MCF 10A (cell line): ENCODE data around the gene OR1M1. TPM values are rescaled to one million over a fixed set of nuclear protein-coding genes. Genes with fewer than 3 reads are reported as not detected.

Experiments
- Bru-seq: library from RNA; stranded (reverse); fragments of 400-500 nt; gene quantifications from one replicate; lab custom pipeline; 2021; lab: Mats Ljungman, UMichigan
- BruChase-seq, 2 experiments: library from RNA; stranded (reverse); fragments of 400-500 nt; gene quantifications; one replicate each; lab custom pipeline; 2021; lab: Mats Ljungman, UMichigan
- BruUV-seq: library from RNA; stranded (reverse); fragments of 400-500 nt; replicated peaks from 2 replicates; lab custom pipeline; 2021; lab: Mats Ljungman, UMichigan
- CTCF ChIA-PET: fragments of 300-600 bp; sonication (Branson Sonifier 250); formaldehyde crosslinking; extraction: SDS; loops from one replicate; lab custom pipeline; 2021; ENCODE audit warnings: antibody characterized with exemption, inconsistent platforms; lab: Yijun Ruan, JAX
- POLR2A ChIA-PET: fragments of 300-600, 350-650 bp; sonication (Branson Sonifier 250); formaldehyde crosslinking; extraction: SDS; loops from one replicate; lab custom pipeline; 2020; ENCODE audit warnings: antibody characterized with exemption, inconsistent platforms; lab: Yijun Ruan, JAX
- DNase-seq: peaks from one replicate; pipeline ENCODE4 v3.0.0-alpha.2; 2018; ENCODE audit not compliant: unreplicated experiment
- H3K27ac Mint-ChIP-seq: one replicate; pipeline ENCODE4 v1.8.0; 2022; ENCODE audit warnings: mild to moderate bottlenecking, low read depth, mixed read lengths; ENCODE audit not compliant: unreplicated experiment
- H3K27me3 Mint-ChIP-seq: one replicate; pipeline ENCODE4 v1.8.0; 2022; ENCODE audit warnings: mixed read lengths; ENCODE audit not compliant: insufficient read depth, unreplicated experiment
- H3K36me3 Mint-ChIP-seq: one replicate; pipeline ENCODE4 v1.8.0; 2022; ENCODE audit warnings: mild to moderate bottlenecking, moderate library complexity, mixed read lengths; ENCODE audit not compliant: insufficient read depth, unreplicated experiment
- H3K4me1 Mint-ChIP-seq: one replicate; pipeline ENCODE4 v1.8.0; 2022; ENCODE audit warnings: mixed read lengths; ENCODE audit not compliant: insufficient read depth, unreplicated experiment
- H3K4me3 Mint-ChIP-seq: one replicate; pipeline ENCODE4 v1.8.0; 2022; ENCODE audit warnings: mild to moderate bottlenecking, moderate library complexity, mixed read lengths; ENCODE audit not compliant: unreplicated experiment
- H3K9me3 Mint-ChIP-seq: one replicate; pipeline ENCODE4 v1.8.0; 2022; ENCODE audit warnings: mixed read lengths; ENCODE audit not compliant: unreplicated experiment
- CTCF ChIP-seq: fragments of 200-600 bp; IDR thresholded peaks from one replicate; pipeline ENCODE4 v1.8.0; 2022; ENCODE audit warnings: antibody characterized with exemption, mild to moderate bottlenecking; ENCODE audit not compliant: unreplicated experiment
- intact Hi-C: fragments of 100-400 bp; cut with micrococcal nuclease; formaldehyde crosslinking; loops from 2 replicates; pipeline ENCODE4 v1.14.1; 2022
- long read RNA-seq: library from polyadenylated mRNA; stranded (forward); transcript quantifications from one replicate; pipeline ENCODE4 v2.0.0, GENCODE V29; 2022
- total RNA-seq: library from RNA; stranded (reverse); gene quantifications from 2 replicates; pipeline ENCODE4 v1.2.3, GENCODE V29; 2022

OR1M1 gene, protein sequence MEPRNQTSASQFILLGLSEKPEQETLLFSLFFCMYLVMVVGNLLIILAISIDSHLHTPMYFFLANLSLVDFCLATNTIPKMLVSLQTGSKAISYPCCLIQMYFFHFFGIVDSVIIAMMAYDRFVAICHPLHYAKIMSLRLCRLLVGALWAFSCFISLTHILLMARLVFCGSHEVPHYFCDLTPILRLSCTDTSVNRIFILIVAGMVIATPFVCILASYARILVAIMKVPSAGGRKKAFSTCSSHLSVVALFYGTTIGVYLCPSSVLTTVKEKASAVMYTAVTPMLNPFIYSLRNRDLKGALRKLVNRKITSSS
- total RNA-seq (not detected in 2 replicates), Bru-seq, nascent RNA (not detected), BruChase-seq, experiment 1, labeled RNA remaining after a 6-hour chase (not detected), BruChase-seq, experiment 2, labeled RNA remaining after a 2-hour chase (not detected)
- long read RNA-seq = 0 reads

- no TSS peak for BruUV-seq
These were observed at the start of gene OR1M1 for GRCh38 chr19:9086761-9087160. TSS of gene OR1M1 (plus strand) at chr19:9087061. CDS start at chr19:9093245, 6,184 bp downstream.

DNA sequence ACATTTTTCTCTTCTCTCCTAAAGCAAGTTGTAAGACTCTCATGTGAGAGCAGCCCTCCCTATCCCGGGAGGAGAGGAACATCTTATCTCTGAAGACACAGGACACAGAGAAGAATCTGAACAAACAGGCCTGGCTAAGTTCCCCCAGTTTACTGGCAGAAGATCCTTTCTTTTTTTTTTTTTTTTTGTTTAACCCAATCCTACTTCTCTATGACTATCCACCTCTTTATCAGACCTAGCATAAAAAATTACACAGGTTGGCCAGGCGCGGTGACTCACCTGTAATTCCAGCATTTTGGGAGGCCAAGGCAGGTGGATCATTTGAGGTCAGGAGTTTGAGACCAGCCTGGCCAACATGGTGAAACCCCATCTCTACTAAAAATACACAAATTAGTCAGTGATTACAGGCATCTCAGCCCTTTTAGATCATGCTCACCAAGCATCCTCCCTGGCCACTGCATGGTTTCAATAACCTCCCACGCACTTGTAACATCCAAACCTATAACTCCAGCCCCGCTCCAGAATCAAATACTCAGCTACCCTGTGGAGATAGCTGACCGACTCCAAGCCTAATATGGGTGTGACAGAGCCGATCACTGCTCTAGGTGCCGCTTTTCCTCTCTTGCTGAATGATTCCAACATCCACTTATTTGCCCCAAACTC lies 49.3 kb upstream of the OR1M1 start:
- H3K27me3 Mint-ChIP-seq = no peaks in the 10 kb centered on the region
- BruUV-seq = no TSS peak
- CTCF ChIA-PET = interaction anchor here (0.6 kb wide), 1 partner anchor 38 kb away, joined by 3 read pairs; no protein-coding TSS in a partner anchor

More at GRCh38 chr19:9086761-9087160, at the start of gene OR1M1:
- no peak for TF ChIP-seq CTCF
- POLR2A ChIA-PET = no interaction called here
- Mint-ChIP-seq H3K4me1 (no peaks in the 10 kb centered on the region), H3K36me3 (no peaks in the 10 kb centered on the region), H3K27ac (no peak within 1 kb of the TSS), H3K27me3 (no peaks in the 10 kb centered on the region), H3K4me3 (no peak within 1 kb of the TSS), H3K9me3 (no peaks in the 10 kb centered on the region)
- intact Hi-C loops = no loop called here
- CTCF ChIA-PET = interaction anchor here (0.6 to 1.7 kb wide), 5 partner anchors 9 to 506 kb away, joined by 3 to 8 read pairs (median 3); no protein-coding TSS in a partner anchor
- no peak for DNase-seq

GRCh38 chr19:9039728-9040127 lies 47.1 kb upstream of the OR1M1 start:
- intact Hi-C loops = no loop called here
- no peak for TF ChIP-seq CTCF
- no TSS peak for BruUV-seq
- peaks cover 14% of the 10 kb centered on the region for H3K9me3 Mint-ChIP-seq
- ChIA-PET POLR2A (interaction anchor here (1.0 to 1.5 kb wide), 2 partner anchors 30 to 36 kb away, joined by 3 read pairs; partner anchors contain the start of gene MUC16), CTCF (interaction anchor here (0.7 to 1.0 kb wide), 2 partner anchors 17 to 219 kb away, joined by 3 to 4 read pairs; no protein-coding TSS in a partner anchor)
- H3K27me3 Mint-ChIP-seq = no peaks in the 10 kb centered on the region
- peak overlapping the region; percentile 68 for H3K27ac Mint-ChIP-seq
- H3K4me1 Mint-ChIP-seq = peaks cover 10% of the 10 kb centered on the region
- H3K36me3 Mint-ChIP-seq = no peaks in the 10 kb centered on the region
- H3K4me3 Mint-ChIP-seq = no peak overlapping the region
- peak; percentile 36 for DNase-seq

More for the DNA sequence above, 49.3 kb upstream of the OR1M1 start:
- no peak overlapping the region for H3K27ac Mint-ChIP-seq
- POLR2A ChIA-PET = no interaction called here
- no peaks in the 10 kb centered on the region for H3K36me3 Mint-ChIP-seq
- intact Hi-C loops = no loop called here
- H3K4me1 Mint-ChIP-seq = peaks cover 10% of the 10 kb centered on the region
- peaks cover 12% of the 10 kb centered on the region for H3K9me3 Mint-ChIP-seq
- no peak overlapping the region for H3K4me3 Mint-ChIP-seq
- no peak for TF ChIP-seq CTCF
- no peak for DNase-seq

DNA sequence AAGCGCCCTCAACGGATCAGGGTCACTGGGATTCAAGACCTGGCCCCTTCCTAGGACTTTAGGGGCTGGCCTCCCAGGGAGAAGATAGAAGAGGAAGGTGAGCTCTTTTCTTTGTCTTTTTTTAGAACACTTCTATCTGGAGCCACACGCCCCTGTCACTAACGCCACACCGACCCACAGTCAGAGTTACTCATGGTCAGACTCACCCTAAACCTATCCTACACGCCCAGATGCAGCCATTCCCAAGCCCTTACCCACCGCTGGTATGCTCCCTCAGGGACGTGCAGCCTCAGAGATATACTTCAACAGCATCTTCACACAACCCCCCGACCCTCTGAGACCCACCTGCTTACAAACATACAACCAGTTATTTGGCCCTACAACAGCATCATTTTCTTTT lies 46.7 kb upstream of the OR1M1 start:
- Mint-ChIP-seq H3K27ac (peak overlapping the region; percentile 68), H3K9me3 (peaks cover 14% of the 10 kb centered on the region), H3K27me3 (no peaks in the 10 kb centered on the region), H3K36me3 (no peaks in the 10 kb centered on the region), H3K4me3 (no peak overlapping the region), H3K4me1 (peaks cover 10% of the 10 kb centered on the region)
- ChIA-PET POLR2A (interaction anchor here (1.0 to 1.5 kb wide), 2 partner anchors 30 to 35 kb away, joined by 3 read pairs; partner anchors contain the start of gene MUC16), CTCF (interaction anchor here (0.7 to 1.0 kb wide), 2 partner anchors 16 to 220 kb away, joined by 3 to 4 read pairs; no protein-coding TSS in a partner anchor)
- DNase-seq = no peak
- intact Hi-C loops = no loop called here
- BruUV-seq = no TSS peak
- TF ChIP-seq CTCF = no peak
